HepG2 (cell line): Measurements from ENCODE around the gene HYAL2. TPM values are rescaled to one million over a fixed set of nuclear protein-coding genes. Genes with fewer than 3 reads are reported as not detected.

Experiments used
- CBX1 ChIP-seq: IDR thresholded peaks from one replicate; pipeline ENCODE4 v1.6.1; 2016; ENCODE audit warnings: antibody characterized with exemption, low read depth
- HMG20B ChIP-seq: conservative IDR thresholded peaks from 2 replicates; pipeline ENCODE4 v1.6.1; 2016; ENCODE audit warnings: missing genetic modification reagents, missing compliant biosample characterization
- HNRNPH1 ChIP-seq: fragments of 200-400 bp; formaldehyde crosslinking; optimal IDR thresholded peaks from 2 replicates; pipeline ENCODE3; 2017; ENCODE audit warnings: mild to moderate bottlenecking, low read depth, low read length
- KMT2A ChIP-seq: sonication (generic); formaldehyde crosslinking; IDR thresholded peaks from 2 replicates; pipeline ENCODE4 v1.4.0; 2020; ENCODE audit warnings: missing genetic modification reagents
- TEAD3 ChIP-seq: optimal IDR thresholded peaks from 2 replicates; pipeline ENCODE3; 2016; ENCODE audit warnings: borderline replicate concordance
- TFDP2 ChIP-seq: sonication (generic); formaldehyde crosslinking; IDR thresholded peaks from 2 replicates; pipeline ENCODE4 v1.4.0; 2020; ENCODE audit warnings: missing genetic modification reagents
- ZBTB8A ChIP-seq: sonication (generic); formaldehyde crosslinking; IDR thresholded peaks from 2 replicates; pipeline ENCODE4 v1.4.0; 2020; ENCODE audit warnings: mild to moderate bottlenecking, low read depth, missing genetic modification reagents, borderline replicate concordance
- ZFX ChIP-seq: sonication (generic); formaldehyde crosslinking; IDR thresholded peaks from 2 replicates; pipeline ENCODE4 v1.4.0; 2020; ENCODE audit warnings: mild to moderate bottlenecking, low read depth, missing genetic modification reagents, moderate library complexity
- ZNF3 ChIP-seq: IDR thresholded peaks from 2 replicates; pipeline ENCODE4 v1.7.0; 2017; ENCODE audit warnings: inconsistent platforms
- ZNF557 ChIP-seq: sonication (generic); formaldehyde crosslinking; IDR thresholded peaks from 2 replicates; pipeline ENCODE4 v1.4.0; 2020; ENCODE audit warnings: missing genetic modification reagents
- ZNF564 ChIP-seq: sonication (generic); formaldehyde crosslinking; IDR thresholded peaks from 2 replicates; pipeline ENCODE4 v1.8.1; 2023; ENCODE audit warnings: mild to moderate bottlenecking, missing genetic modification reagents
- ZNF704 ChIP-seq: sonication (generic); formaldehyde crosslinking; IDR thresholded peaks from 2 replicates; pipeline ENCODE4 v1.8.1; 2023; ENCODE audit warnings: mild to moderate bottlenecking, inconsistent platforms, moderate library complexity, missing genetic modification reagents, borderline replicate concordance
- ZNF720 ChIP-seq: sonication (generic); formaldehyde crosslinking; IDR thresholded peaks from 2 replicates; pipeline ENCODE4 v1.4.0; 2020; ENCODE audit warnings: missing genetic modification reagents
- ZNF737 ChIP-seq: sonication (generic); formaldehyde crosslinking; IDR thresholded peaks from 2 replicates; pipeline ENCODE4 v1.5.0; 2020; ENCODE audit warnings: missing genetic modification reagents, mild to moderate bottlenecking, borderline replicate concordance
- ZNF749 ChIP-seq: sonication (generic); formaldehyde crosslinking; IDR thresholded peaks from 2 replicates; pipeline ENCODE4 v1.8.0; 2022; ENCODE audit warnings: mild to moderate bottlenecking, missing genetic modification reagents, moderate library complexity, borderline replicate concordance
- ZNF83 ChIP-seq: sonication (generic); formaldehyde crosslinking; IDR thresholded peaks from 2 replicates; pipeline ENCODE4 v1.4.0; 2020; ENCODE audit warnings: missing genetic modification reagents, mild to moderate bottlenecking, borderline replicate concordance
- polyA plus RNA-seq, 8 experiments: library from polyadenylated mRNA; depleted of rRNA in 3 of 8; stranded (reverse) in 7 of 8; unstranded in 1 of 8; fragments of >200 nt; fragmentation: Illumina TruSeq in 4 of 8; extraction: Trizol in 4 of 8; gene quantifications; 2 replicates each; pipeline versions ENCODE4 v1.2.1 to v1.2.3, GENCODE V29; 2011 to 2016; ENCODE audit warnings: low read depth in 4 of 8, missing spikeins in 1 of 8, mixed read lengths in 1 of 8; ENCODE audit not compliant: insufficient read depth in 1 of 8
- total RNA-seq, 5 experiments: library from RNA; depleted of rRNA; stranded (reverse); fragments of >200 nt; fragmentation: Illumina TruSeq; extraction: Trizol; gene quantifications; 2 replicates each; pipeline ENCODE4 v1.2.3, GENCODE V29; 2016; ENCODE audit warnings: low read depth in 1 of 5
- TF ChIP-seq, protein P1 (sequence below): sonication (generic); formaldehyde crosslinking; IDR thresholded peaks from 2 replicates; pipeline ENCODE4 v1.5.0; 2020; ENCODE audit warnings: missing genetic modification reagents
- TF ChIP-seq, protein P2 (sequence below): fragments of 450-650 bp; IDR thresholded peaks from 2 replicates; pipeline ENCODE4 v1.6.1; 2017; ENCODE audit warnings: mild to moderate bottlenecking
- TF ChIP-seq, protein P3 (sequence below): sonication (generic); formaldehyde crosslinking; IDR thresholded peaks from 2 replicates; pipeline ENCODE4; 2020; ENCODE audit warnings: missing genetic modification reagents, mild to moderate bottlenecking, borderline replicate concordance

The HYAL2 gene
- total and polyA plus RNA-seq, 2 of the 13 experiments (the other 11 are each of a cell fraction or from before 2014, with no cell fraction given) = 76.2 to 102 TPM

- TF ChIP-seq, protein P1, sequence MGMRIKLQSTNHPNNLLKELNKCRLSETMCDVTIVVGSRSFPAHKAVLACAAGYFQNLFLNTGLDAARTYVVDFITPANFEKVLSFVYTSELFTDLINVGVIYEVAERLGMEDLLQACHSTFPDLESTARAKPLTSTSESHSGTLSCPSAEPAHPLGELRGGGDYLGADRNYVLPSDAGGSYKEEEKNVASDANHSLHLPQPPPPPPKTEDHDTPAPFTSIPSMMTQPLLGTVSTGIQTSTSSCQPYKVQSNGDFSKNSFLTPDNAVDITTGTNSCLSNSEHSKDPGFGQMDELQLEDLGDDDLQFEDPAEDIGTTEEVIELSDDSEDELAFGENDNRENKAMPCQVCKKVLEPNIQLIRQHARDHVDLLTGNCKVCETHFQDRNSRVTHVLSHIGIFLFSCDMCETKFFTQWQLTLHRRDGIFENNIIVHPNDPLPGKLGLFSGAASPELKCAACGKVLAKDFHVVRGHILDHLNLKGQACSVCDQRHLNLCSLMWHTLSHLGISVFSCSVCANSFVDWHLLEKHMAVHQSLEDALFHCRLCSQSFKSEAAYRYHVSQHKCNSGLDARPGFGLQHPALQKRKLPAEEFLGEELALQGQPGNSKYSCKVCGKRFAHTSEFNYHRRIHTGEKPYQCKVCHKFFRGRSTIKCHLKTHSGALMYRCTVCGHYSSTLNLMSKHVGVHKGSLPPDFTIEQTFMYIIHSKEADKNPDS = 0 out of 2 replicates have a peak, but pooled peaks have one; percentile 15
- TF ChIP-seq CBX1 (no peak), ZNF557 (CRISPR knock-in tag) (no peak), ZNF564 (CRISPR knock-in tag) (no peak), HMG20B (CRISPR knock-in tag) (no peak), ZFX (CRISPR knock-in tag) (peak; percentile 75), ZNF720 (CRISPR knock-in tag) (no peak), KMT2A (CRISPR knock-in tag) (no peak), ZNF737 (CRISPR knock-in tag) (no peak), TEAD3 (CRISPR knock-in tag) (peak; percentile 54), ZBTB8A (CRISPR knock-in tag) (no peak), ZNF83 (no peak), TFDP2 (CRISPR knock-in tag) (peak; percentile 31; the same call in 1 of the 2 replicates), ZNF3 (CRISPR knock-in tag) (no peak), ZNF749 (CRISPR knock-in tag) (no peak), HNRNPH1 (no peak), ZNF704 (CRISPR knock-in tag) (no peak)
- TF ChIP-seq, protein P2, sequence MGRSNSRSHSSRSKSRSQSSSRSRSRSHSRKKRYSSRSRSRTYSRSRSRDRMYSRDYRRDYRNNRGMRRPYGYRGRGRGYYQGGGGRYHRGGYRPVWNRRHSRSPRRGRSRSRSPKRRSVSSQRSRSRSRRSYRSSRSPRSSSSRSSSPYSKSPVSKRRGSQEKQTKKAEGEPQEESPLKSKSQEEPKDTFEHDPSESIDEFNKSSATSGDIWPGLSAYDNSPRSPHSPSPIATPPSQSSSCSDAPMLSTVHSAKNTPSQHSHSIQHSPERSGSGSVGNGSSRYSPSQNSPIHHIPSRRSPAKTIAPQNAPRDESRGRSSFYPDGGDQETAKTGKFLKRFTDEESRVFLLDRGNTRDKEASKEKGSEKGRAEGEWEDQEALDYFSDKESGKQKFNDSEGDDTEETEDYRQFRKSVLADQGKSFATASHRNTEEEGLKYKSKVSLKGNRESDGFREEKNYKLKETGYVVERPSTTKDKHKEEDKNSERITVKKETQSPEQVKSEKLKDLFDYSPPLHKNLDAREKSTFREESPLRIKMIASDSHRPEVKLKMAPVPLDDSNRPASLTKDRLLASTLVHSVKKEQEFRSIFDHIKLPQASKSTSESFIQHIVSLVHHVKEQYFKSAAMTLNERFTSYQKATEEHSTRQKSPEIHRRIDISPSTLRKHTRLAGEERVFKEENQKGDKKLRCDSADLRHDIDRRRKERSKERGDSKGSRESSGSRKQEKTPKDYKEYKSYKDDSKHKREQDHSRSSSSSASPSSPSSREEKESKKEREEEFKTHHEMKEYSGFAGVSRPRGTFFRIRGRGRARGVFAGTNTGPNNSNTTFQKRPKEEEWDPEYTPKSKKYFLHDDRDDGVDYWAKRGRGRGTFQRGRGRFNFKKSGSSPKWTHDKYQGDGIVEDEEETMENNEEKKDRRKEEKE = no peak
- TF ChIP-seq, protein P3, sequence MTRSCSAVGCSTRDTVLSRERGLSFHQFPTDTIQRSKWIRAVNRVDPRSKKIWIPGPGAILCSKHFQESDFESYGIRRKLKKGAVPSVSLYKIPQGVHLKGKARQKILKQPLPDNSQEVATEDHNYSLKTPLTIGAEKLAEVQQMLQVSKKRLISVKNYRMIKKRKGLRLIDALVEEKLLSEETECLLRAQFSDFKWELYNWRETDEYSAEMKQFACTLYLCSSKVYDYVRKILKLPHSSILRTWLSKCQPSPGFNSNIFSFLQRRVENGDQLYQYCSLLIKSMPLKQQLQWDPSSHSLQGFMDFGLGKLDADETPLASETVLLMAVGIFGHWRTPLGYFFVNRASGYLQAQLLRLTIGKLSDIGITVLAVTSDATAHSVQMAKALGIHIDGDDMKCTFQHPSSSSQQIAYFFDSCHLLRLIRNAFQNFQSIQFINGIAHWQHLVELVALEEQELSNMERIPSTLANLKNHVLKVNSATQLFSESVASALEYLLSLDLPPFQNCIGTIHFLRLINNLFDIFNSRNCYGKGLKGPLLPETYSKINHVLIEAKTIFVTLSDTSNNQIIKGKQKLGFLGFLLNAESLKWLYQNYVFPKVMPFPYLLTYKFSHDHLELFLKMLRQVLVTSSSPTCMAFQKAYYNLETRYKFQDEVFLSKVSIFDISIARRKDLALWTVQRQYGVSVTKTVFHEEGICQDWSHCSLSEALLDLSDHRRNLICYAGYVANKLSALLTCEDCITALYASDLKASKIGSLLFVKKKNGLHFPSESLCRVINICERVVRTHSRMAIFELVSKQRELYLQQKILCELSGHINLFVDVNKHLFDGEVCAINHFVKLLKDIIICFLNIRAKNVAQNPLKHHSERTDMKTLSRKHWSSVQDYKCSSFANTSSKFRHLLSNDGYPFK (CRISPR knock-in tag) = no peak
Measured at GRCh38 chr3:50324351-50325112, 2.0 kb upstream of the HYAL2 start (continued).
